Osteocyte (in vitro differentiated cells): ENCODE results near the gene CYB561D2. TPM values are rescaled to one million over a fixed set of nuclear protein-coding genes. Genes with fewer than 3 reads are reported as not detected.
A peak's percentile ranks its signal among the peaks of the same experiment; 100 is the strongest.

Experiments used
- DNase-seq: peaks from one replicate; pipeline ENCODE4 v3.0.0; 2021; ENCODE audit warnings: mixed read lengths; ENCODE audit not compliant: unreplicated experiment; ENCODE audit errors: extremely low spot score
- H3K27ac Mint-ChIP-seq: one replicate; pipeline ENCODE4 v1.8.0; 2021; ENCODE audit warnings: mild to moderate bottlenecking, mixed read lengths; ENCODE audit not compliant: unreplicated experiment
- H3K27me3 Mint-ChIP-seq: one replicate; pipeline ENCODE4 v1.8.0; 2021; ENCODE audit warnings: mixed read lengths; ENCODE audit not compliant: unreplicated experiment
- H3K36me3 Mint-ChIP-seq: one replicate; pipeline ENCODE4 v1.8.0; 2021; ENCODE audit warnings: mixed read lengths; ENCODE audit not compliant: unreplicated experiment
- H3K4me1 Mint-ChIP-seq: one replicate; pipeline ENCODE4 v1.8.0; 2021; ENCODE audit warnings: mixed read lengths; ENCODE audit not compliant: unreplicated experiment
- H3K4me3 Mint-ChIP-seq: one replicate; pipeline ENCODE4 v1.8.0; 2021; ENCODE audit warnings: mild to moderate bottlenecking, moderate library complexity, mixed read lengths; ENCODE audit not compliant: unreplicated experiment
- H3K9me3 Mint-ChIP-seq: one replicate; pipeline ENCODE4 v1.8.0; 2021; ENCODE audit warnings: mixed read lengths; ENCODE audit not compliant: unreplicated experiment
- CTCF ChIP-seq: fragments of 200-600 bp; sonication (generic); IDR thresholded peaks from 2 replicates; pipeline ENCODE4 v1.5.0; 2021; ENCODE audit warnings: antibody characterized with exemption, mild to moderate bottlenecking, moderate library complexity
- total RNA-seq: library from RNA; stranded (reverse); gene quantifications from 2 replicates; pipeline ENCODE4 v1.2.1, GENCODE V29; 2021

Gene CYB561D2
- total RNA-seq, 1 donor from 2014 or later = 17.2 TPM

- peak overlapping the region; percentile 96 for H3K4me3 Mint-ChIP-seq
These were observed 9.1 kb downstream of the CYB561D2 start for GRCh38 chr3:50359760-50360110.

GRCh38 chr3:50364573-50365079 lies 14.0 kb downstream of the CYB561D2 start:
- TF ChIP-seq CTCF = no peak
- H3K4me1 Mint-ChIP-seq = peaks cover 6% of the 10 kb centered on the region
- H3K9me3 Mint-ChIP-seq = no peaks in the 10 kb centered on the region
- H3K27me3 Mint-ChIP-seq = no peaks in the 10 kb centered on the region
- no peak overlapping the region for H3K27ac Mint-ChIP-seq
- peak overlapping the region; percentile 71 for H3K4me3 Mint-ChIP-seq
- DNase-seq = no peak
- no peaks in the 10 kb centered on the region for H3K36me3 Mint-ChIP-seq

More at GRCh38 chr3:50359760-50360110, 9.1 kb downstream of the CYB561D2 start:
- DNase-seq = no peak
- H3K4me1 Mint-ChIP-seq = peaks cover 34% of the 10 kb centered on the region
- H3K27ac Mint-ChIP-seq = peak overlapping the region; percentile 31
- peaks cover 2% of the 10 kb centered on the region for H3K36me3 Mint-ChIP-seq
- no peaks in the 10 kb centered on the region for H3K27me3 Mint-ChIP-seq
- H3K9me3 Mint-ChIP-seq = no peaks in the 10 kb centered on the region
- TF ChIP-seq CTCF = no peak

GRCh38 chr3:50365080-50365841 lies 14.6 kb downstream of the CYB561D2 start:
- Mint-ChIP-seq H3K4me1 (no peaks in the 10 kb centered on the region), H3K36me3 (no peaks in the 10 kb centered on the region), H3K4me3 (peak overlapping the region; percentile 71), H3K27me3 (no peaks in the 10 kb centered on the region), H3K9me3 (no peaks in the 10 kb centered on the region), H3K27ac (no peak overlapping the region)
- DNase-seq = no peak
- TF ChIP-seq CTCF = no peak

- Mint-ChIP-seq H3K27me3 (peaks cover 2% of the 10 kb centered on the region), H3K4me3 (peak overlapping the region; percentile 71), H3K4me1 (no peaks in the 10 kb centered on the region), H3K27ac (no peak overlapping the region), H3K9me3 (no peaks in the 10 kb centered on the region), H3K36me3 (no peaks in the 10 kb centered on the region)
- TF ChIP-seq CTCF = no peak
- DNase-seq = no peak
These were observed 15.2 kb downstream of the CYB561D2 start for GRCh38 chr3:50365842-50366220.

GRCh38 chr3:50369012-50369670 lies 18.5 kb downstream of the CYB561D2 start:
- Mint-ChIP-seq H3K27me3 (peaks cover 8% of the 10 kb centered on the region), H3K9me3 (no peaks in the 10 kb centered on the region), H3K4me3 (no peak overlapping the region), H3K27ac (no peak overlapping the region), H3K36me3 (no peaks in the 10 kb centered on the region), H3K4me1 (no peaks in the 10 kb centered on the region)
- DNase-seq = no peak
- no peak for TF ChIP-seq CTCF
